ENCODE results near the gene ZNF699. TPM values are rescaled to one million over a fixed set of nuclear protein-coding genes. Genes with fewer than 3 reads are reported as not detected.

Gene ZNF699
- total and polyA plus RNA-seq, 2 of the 13 experiments (the other 11 are each of a cell fraction or from before 2014, with no cell fraction given): 0.33 to 2.2 TPM

DNA sequence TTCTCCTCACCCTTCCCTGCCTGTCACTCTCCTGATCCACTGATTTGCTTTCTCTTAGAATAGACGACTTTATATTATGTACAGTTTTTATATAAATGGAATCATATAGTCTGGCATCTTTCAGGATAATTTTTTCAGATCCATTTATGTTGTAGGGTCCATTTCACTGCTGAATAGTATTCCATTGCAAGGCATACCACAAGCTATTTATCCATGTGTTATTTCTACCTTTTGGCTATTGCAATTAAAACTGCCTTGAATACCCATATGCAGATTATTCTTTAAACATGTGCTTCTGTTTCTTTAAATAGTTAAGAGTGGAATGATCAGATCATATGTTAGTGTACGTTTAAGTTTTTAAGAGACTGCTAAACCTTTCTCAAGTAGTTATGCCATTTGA, 35.4 kb upstream of the ZNF699 start (continued):
- TF ChIP-seq ZNF333 (CRISPR knock-in tag; IDR thresholded peaks at IDR 0.05; ENCODE audit: borderline replicate concordance) (no peak), ZMYM4 (CRISPR knock-in tag; IDR thresholded peaks at IDR 0.05) (no peak), KLF12 (CRISPR knock-in tag; IDR thresholded peaks at IDR 0.05; ENCODE audit: borderline replicate concordance) (no peak), ZC3H13 (CRISPR knock-in tag; IDR thresholded peaks at IDR 0.05) (no peak), ZNF543 (CRISPR knock-in tag; IDR thresholded peaks at IDR 0.05) (no peak), PITX1 (CRISPR knock-in tag; IDR thresholded peaks at IDR 0.05) (no peak), CBX1 (IDR thresholded peaks at IDR 0.05; ENCODE audit: low read depth) (no peak), NFE2L1 (CRISPR knock-in tag; IDR thresholded peaks at IDR 0.05; ENCODE audit: borderline replicate concordance) (no peak), ISX (CRISPR knock-in tag; conservative IDR thresholded peaks at IDR 0.05) (no peak), RAD21 (CRISPR knock-in tag; IDR thresholded peaks at IDR 0.05) (no peak), ZNF382 (CRISPR knock-in tag; IDR thresholded peaks at IDR 0.05; ENCODE audit: borderline replicate concordance) (no peak)
- TF ChIP-seq, protein P1, sequence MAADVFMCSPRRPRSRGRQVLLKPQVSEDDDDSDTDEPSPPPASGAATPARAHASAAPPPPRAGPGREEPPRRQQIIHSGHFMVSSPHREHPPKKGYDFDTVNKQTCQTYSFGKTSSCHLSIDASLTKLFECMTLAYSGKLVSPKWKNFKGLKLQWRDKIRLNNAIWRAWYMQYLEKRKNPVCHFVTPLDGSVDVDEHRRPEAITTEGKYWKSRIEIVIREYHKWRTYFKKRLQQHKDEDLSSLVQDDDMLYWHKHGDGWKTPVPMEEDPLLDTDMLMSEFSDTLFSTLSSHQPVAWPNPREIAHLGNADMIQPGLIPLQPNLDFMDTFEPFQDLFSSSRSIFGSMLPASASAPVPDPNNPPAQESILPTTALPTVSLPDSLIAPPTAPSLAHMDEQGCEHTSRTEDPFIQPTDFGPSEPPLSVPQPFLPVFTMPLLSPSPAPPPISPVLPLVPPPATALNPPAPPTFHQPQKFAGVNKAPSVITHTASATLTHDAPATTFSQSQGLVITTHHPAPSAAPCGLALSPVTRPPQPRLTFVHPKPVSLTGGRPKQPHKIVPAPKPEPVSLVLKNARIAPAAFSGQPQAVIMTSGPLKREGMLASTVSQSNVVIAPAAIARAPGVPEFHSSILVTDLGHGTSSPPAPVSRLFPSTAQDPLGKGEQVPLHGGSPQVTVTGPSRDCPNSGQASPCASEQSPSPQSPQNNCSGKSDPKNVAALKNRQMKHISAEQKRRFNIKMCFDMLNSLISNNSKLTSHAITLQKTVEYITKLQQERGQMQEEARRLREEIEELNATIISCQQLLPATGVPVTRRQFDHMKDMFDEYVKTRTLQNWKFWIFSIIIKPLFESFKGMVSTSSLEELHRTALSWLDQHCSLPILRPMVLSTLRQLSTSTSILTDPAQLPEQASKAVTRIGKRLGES (CRISPR knock-in tag; IDR thresholded peaks at IDR 0.05; ENCODE audit: borderline replicate concordance): no peak
